Stimulated activated CD4-positive, alpha-beta T cell treated with anti-CD3 and anti-CD28 coated beads, Interleukin-15, amount 100 ng/mL, for 1 hour (primary cell): ENCODE data around the gene SCT.

ENCODE experiments used
- DNase-seq, 2 donors: peaks; one replicate each; pipeline ENCODE4 v3.0.0-alpha.2; 2020; ENCODE audit warnings: low read depth in 1 of 2, low spot score in 1 of 2

The SCT gene

GRCh38 chr11:643849-644738 is 17.1 kb upstream of the SCT start:
- no peak for DNase-seq

- no peak for DNase-seq
Measured at GRCh38 chr11:643366-643765, 16.4 kb upstream of the SCT start.

GRCh38 chr11:641806-642370 is 14.9 kb upstream of the SCT start:
- no peak for DNase-seq

GRCh38 chr11:640021-640706 is 13.2 kb upstream of the SCT start:
- DNase-seq: no peak

GRCh38 chr11:639332-639955 is 12.5 kb upstream of the SCT start:
- DNase-seq: no peak

GRCh38 chr11:638631-639331 is 11.8 kb upstream of the SCT start:
- no peak for DNase-seq

GRCh38 chr11:637593-638521 is 10.9 kb upstream of the SCT start:
- DNase-seq: no peak

- no peak for DNase-seq
Measured at GRCh38 chr11:637333-637592, 10.3 kb upstream of the SCT start.

GRCh38 chr11:636511-637332 is 9.7 kb upstream of the SCT start, which contains the start of gene DRD4:
DRD4 (plus strand) TSS chr11:637269; CDS start chr11:637305, 36 bp downstream.
- no peak for DNase-seq

GRCh38 chr11:635945-636510 is 9.0 kb upstream of the SCT start:
- DNase-seq: no peak

- DNase-seq: no peak
Measured at GRCh38 chr11:630871-631270, 3.9 kb upstream of the SCT start.

- no peak for DNase-seq
Measured at GRCh38 chr11:629237-629583, 2.2 kb upstream of the SCT start.

- no peak for DNase-seq
Measured at GRCh38 chr11:628056-628455, 1.1 kb upstream of the SCT start.

- no peak for DNase-seq
Measured at GRCh38 chr11:627308-627576, 261 bp upstream of the SCT start.

GRCh38 chr11:625636-626268 is 1.2 kb downstream of the SCT start:
- DNase-seq: no peak

- no peak for DNase-seq
Measured at GRCh38 chr11:624705-625635, 2.0 kb downstream of the SCT start, which contains the start of gene CDHR5. CDHR5 (minus strand) TSS chr11:624955; CDS start chr11:624902, 53 bp downstream.

- DNase-seq: no peak
Measured at GRCh38 chr11:623999-624704, 2.8 kb downstream of the SCT start.
